ENCODE results near the gene SDR42E2.

DNA sequence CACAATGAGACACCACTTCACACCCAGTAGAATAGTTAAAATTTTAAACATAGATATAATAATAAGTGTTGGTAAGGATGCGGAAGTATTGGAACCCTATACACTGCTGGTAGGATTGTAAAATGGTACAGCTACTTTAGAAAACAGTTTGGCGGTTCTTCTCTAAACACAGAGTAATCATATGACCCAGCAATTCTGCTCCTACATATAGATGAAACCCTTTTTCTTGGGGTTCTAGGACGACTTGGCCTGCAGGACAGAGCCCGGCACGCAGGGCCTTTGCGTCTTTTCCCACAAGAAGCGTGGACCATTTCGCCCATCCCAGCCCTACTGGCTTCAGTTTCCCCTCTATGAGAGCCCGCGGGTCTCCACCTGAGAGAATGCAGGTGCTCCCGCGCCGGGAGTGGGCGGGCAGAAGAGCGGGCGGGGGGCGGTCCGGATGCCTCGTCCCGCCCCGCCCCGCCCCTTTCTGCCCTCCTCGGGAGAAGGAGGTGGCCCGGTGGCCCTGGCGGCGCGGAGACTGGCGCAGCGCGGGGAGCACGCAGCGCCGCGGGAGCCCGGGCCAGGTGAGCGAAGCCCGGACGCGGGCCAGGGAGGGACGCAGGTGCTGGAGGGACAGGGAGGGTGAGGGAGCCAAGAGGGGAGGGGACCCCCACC is at the start of gene SDR42E2:
- TF ChIP-seq, protein P1, sequence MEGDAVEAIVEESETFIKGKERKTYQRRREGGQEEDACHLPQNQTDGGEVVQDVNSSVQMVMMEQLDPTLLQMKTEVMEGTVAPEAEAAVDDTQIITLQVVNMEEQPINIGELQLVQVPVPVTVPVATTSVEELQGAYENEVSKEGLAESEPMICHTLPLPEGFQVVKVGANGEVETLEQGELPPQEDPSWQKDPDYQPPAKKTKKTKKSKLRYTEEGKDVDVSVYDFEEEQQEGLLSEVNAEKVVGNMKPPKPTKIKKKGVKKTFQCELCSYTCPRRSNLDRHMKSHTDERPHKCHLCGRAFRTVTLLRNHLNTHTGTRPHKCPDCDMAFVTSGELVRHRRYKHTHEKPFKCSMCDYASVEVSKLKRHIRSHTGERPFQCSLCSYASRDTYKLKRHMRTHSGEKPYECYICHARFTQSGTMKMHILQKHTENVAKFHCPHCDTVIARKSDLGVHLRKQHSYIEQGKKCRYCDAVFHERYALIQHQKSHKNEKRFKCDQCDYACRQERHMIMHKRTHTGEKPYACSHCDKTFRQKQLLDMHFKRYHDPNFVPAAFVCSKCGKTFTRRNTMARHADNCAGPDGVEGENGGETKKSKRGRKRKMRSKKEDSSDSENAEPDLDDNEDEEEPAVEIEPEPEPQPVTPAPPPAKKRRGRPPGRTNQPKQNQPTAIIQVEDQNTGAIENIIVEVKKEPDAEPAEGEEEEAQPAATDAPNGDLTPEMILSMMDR (IDR thresholded peaks at IDR 0.05; ENCODE audit: insufficient read depth, low read length, poor library complexity, severe bottlenecking): no peak
- TF ChIP-seq EZH2phosphoT487 (conservative IDR thresholded peaks at IDR 0.05; ENCODE audit: low read length): no peak

Data from SU-DHL-6 (cell line).